Stimulated activated CD4-positive, alpha-beta T cell treated with anti-CD3 and anti-CD28 coated beads, Interleukin-1b, Interleukin-23, amount 100 ng/mL, for 48 hours (primary cell): ENCODE measurements around the gene MOCS1.

Source experiments
- DNase-seq: peaks from one replicate; pipeline ENCODE4 v3.0.0-alpha.2; 2020

The MOCS1 gene

DNA sequence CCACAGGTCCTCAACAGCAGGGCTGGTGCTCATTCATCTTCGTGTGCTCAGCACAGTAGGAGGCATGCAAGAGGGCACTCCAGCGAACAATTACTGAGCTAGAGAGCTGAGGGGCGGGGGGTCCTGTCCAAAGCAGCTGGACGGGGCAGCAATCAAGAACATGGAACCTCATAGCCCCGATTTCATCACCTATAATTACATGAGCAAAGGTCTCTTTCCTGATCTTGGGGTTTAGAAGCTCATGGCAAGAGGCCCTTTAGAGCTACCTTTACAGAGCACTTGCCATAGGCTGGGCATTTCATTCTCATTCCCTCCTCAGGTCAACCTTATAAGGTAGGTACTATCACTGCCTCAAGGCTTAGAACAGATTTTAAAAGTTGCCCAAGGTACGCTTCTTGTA lies 10.4 kb downstream of the MOCS1 start:
- DNase-seq, result no peak

DNA sequence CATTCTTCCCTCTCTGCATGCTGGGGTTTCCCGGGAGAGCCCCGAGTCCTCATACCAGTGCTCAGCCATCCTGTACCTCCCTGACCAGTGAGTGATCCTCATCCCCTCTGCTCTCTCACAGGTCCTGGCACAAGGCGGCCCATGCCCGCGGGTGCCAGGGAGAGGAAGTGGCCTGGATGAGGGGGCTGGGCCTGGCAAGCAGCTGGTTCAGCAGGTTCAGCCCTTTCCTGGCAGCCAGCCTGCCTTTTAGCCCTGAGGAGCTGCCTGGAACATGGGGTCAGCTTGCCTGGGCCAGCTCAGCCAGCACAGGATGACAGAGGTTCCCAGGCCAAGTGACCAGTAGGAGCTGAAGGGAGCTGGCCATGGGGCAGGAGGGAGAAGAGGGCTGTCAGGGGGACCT lies 10.9 kb downstream of the MOCS1 start:
- DNase-seq, result no peak

DNA sequence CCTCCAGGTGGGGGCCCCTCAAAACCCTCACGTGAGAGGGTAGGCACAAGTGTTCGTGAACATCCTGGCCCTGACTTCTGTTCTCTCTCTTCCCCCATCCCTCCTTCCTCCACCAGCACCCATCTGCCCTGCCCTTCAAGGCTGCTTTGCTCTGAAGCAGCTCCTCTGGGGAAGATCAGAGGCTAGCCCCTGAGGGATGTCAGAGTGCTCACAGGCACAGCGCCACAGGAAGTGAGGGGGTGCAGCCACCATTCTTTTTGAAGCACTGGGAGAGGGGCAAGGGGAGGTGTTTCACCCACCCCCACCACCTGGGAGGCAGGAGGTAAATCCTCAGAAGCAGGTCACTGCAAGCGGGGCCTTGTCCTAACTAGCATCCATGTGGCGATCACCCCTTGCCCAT lies 11.4 kb downstream of the MOCS1 start:
- DNase-seq, result no peak

DNA sequence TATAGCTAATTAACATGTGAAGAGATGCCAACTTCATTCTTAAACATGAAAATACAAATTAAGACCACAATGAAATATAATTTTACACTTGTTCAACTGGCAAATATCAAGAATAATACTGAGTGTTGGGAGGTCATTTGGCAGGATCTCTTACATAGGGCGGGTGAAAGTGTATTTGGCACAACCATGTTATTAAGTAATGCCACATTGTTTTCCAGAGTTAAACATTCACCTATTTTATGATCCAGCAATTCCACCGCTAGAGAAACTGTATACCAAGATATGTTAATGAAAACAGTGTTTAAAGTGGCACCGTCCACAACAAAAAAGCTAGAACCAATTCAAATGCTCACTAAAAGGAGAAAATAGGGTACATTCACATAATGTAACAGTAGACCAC lies 14.1 kb downstream of the MOCS1 start:
- no peak for DNase-seq

DNA sequence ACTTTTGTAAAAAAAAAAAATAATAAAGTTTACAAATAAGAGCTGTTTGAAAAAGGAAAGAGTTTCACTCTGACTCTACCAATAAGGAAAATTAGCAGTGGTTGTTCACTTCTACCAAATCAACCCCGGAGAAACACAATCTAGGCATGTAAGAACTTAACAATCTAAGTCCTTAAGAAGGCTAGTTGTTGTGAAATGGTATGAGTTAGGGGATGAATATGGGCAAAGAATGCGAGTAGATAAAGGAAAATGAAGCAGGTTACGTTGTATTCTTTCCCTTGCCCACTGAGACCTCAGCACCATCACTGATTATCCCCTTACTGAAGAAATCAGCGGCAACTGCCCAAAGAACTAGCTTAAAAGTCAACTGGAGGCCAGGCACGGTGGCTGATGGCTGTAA lies 15.4 kb downstream of the MOCS1 start:
- DNase-seq, result no peak

DNA sequence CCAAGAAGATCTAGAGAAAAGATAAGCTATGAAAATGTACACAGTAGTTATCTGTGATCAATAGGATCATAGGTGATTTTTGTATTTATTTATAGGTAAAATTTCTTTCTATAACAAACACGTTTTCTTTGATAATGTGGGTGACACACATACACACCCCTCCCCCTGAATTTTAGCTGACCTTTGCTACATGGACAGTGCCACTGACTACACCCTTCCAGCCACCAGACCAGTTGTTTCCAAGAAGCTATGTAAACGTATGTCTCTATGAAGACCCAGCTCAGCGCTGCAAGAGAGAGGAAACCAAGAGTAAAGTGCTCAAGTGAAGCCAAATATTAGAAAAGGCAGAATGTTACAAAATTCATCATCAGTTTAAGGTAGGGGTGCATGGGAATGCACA lies 16.3 kb downstream of the MOCS1 start:
- no peak for DNase-seq

DNA sequence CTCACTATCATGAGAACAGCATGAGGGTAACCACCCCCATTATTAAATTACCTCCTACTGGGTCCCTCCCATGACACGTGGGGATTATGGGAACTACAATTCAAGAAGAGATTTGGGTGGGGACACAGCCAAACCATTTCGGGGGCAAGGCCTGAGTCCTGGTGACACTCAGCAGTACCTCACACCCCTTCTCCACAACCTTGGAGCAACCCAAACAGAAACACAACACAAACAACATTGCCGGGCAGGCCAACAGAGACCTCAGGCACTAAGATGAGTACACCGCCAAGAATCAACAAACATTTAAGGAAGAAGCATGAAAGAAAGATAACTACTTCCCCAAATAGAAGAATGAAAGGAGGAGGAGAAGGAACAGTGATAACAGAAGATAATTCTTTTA lies 16.9 kb downstream of the MOCS1 start:
- DNase-seq, result no peak

DNA sequence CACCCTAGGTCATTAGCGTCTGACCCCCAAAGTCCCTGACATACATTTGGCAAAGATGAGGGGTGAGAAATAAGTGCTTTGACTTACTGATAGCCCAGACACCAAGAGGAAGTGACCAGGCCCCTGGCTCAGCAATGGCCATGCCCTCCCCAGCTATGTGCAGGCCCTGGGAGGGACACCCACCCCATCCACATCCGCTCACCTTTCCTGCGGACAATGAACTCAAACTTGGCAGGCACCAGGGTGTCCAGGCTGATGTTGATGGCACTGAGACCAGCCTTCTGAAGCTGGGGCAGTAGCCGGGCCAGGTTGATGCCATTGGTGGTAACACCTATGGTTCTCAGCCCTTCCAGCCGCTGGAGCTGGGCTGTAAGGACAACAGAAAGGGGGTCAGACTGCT lies 18.4 kb downstream of the MOCS1 start:
- DNase-seq, result no peak

DNA sequence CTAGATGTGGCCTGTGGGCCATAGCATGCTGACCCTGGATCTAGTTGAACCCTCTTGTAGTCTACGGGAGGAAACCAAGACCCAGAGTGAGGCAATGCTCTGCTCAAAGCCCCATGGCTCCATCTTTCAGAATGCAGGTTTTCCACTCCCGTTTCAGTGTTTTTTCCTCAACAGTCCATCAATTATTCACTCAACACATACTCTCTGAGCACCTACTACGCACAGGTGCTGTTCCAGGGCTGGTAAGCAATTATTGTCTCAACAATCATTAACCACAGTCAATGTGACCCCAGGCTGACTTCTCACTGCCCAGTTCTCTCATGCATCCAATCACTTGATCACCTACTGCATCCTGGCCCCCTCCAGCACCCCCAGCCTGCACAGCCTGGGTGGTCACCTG lies 20.0 kb downstream of the MOCS1 start:
- no peak for DNase-seq

DNA sequence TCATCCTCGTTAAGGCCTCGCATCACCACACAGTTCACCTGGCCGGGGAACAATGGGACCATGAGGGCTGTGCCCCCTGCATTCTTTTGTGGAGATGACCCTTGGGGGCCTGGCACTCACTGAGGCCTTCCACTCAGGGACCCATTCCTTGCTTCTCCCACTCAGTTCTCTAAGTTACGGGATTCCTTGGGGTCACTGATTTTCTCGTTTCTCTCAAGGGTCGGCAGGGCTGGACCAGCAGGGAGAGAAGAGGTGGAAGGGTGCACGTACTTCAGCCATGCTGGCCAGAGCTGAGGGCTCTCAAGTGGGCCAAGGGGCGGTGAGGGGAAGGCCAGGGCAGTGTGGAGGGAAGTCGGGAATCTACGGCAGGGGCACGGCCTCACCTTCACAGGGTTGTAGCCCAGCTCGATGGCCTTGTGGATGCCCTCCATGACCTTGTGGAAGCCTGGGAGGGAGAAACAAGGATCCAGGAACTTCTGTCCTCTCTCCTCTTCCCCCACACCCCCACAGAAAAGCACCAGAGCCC lies 20.8 kb downstream of the MOCS1 start:
- no peak for DNase-seq

DNA sequence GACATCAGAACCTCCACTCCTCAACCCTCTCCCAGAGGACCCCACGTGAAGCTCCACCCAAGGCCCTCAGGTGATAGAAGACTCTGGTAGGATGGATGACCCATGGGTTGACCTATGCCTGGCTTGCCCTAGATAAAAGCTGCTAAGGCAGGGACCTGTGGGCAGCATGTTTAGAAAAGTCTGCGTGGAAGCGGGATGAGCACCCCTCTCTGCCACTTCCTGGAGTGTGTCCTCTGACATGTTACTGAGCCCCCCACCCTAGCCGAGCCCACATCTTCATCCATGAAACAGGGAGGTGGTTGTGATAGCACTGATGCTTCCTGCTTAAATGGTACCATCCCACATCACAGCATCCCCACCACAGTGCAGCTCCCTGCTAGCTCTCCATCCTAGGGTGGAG lies 21.8 kb downstream of the MOCS1 start:
- DNase-seq, result no peak

DNA sequence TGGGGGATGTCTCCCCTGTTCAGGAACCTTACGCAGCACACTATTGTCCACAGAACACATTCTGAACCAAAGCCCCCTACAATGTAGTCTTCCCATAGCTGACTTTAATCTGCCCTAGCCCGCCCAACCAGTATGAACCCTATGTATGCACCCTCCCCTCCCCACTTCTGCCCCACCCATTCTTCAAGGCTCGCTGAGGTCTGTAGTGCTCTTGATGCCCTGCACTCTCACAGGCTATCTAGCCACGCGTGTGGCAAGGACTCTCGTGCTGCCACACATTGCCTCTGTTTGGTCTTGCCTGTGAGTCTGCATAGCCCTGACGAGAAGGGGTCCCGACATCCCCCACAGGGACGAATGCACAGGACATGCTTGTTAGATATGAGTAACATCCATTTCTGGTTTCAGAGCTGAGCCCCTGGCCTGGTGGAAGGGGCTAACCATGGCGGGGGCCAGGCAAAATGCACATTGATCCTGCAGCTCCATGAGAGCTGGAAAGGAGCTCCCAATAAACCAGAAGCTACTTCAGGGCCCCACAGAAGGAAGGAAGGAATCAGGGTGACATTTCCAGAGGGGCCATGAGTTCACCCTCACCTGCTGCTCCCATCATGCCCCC lies 22.6 kb downstream of the MOCS1 start:
- DNase-seq, result no peak

DNA sequence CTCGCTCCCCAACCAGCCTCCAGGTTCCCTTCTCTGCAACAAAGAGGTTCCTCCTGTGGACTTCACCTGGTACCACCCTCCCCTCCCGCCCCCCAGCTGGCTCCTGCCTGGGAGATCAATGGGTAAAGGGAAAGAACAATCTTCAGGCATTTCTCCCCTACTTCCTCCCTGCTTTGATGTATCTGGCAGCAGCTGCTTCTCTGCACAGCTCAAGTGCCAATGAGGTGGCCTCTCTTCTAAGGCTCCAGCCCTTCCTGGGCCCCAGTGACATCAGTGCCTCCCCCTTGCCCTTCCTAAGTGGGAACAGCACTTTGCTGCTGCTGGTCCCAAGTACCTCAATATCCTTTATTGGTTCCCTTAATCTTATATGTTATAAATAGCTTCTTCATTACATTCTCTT lies 23.5 kb downstream of the MOCS1 start:
- no peak for DNase-seq

DNA sequence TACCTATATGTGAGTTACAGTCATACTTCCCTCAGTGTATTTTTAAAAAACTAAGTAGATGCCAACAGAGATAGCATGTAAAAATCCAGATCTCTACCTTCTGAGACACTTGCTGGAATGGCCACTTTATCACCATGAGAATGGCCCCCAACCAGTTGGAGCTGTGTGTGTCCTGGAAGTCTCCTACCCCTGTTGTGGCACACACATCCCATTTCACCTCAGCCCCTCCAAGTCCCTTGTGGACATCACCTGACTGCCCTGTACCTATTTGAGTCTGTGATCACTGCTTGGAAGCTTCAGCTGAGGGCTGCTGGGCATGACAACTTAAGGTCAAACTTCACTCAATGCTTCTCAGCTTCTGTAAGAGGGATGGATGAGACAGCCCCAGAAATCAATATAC lies 24.1 kb downstream of the MOCS1 start:
- no peak for DNase-seq

DNA sequence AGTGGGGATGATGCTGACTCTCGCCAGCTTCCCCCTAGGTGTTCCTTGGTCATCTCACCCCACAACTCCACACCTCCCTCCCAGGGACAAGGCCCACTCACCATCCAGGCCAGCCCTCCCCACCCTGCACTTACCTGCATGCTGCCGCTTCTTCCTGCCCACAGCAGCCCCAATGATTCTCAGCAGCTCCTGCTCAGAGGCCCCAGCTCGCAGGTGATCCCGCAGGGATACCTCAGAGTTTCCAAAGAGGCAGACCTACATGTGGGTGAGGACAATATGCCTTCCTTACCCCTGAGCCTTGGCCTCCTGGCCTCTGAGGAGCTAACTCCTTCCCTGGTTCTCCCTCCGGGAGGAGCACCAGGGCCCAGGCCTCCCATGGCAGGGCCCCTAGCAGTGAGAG lies 24.6 kb downstream of the MOCS1 start:
- no peak for DNase-seq

DNA sequence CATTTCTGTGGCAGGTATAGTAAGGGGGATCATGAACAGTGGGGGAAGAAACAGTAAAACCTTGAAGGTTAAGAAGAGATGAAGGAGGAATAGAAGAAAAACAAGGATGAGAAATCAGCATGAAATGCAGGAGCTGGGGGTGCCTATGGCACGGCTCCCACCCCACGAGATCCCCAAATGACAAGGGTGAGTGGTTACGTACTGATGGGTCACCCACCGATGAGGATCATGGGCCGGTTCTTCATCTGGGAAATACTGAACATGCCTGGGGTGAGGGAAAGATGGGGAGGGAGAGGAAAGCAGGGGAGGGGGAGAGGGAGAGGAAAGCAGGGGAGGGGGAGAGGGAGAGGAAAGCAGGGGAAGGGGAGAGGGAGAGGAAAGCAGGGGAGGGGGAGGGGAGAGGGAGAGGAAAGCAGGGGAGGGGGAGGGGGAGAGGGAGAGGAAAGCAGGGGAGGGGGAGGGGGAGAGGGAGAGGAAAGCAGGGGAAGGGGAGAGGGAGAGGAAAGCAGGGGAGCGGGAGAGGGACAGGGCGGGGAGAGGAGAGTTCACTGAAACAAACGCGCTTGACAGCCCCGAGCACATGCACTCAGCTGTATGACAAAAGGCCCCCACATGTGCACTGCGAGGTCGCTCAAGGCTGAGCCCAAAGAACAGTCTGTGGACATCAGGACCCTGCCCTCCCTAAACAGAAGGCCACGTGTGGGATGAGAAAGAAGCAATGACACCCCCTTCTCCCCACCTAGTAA lies 25.3 kb downstream of the MOCS1 start:
- no peak for DNase-seq

DNA sequence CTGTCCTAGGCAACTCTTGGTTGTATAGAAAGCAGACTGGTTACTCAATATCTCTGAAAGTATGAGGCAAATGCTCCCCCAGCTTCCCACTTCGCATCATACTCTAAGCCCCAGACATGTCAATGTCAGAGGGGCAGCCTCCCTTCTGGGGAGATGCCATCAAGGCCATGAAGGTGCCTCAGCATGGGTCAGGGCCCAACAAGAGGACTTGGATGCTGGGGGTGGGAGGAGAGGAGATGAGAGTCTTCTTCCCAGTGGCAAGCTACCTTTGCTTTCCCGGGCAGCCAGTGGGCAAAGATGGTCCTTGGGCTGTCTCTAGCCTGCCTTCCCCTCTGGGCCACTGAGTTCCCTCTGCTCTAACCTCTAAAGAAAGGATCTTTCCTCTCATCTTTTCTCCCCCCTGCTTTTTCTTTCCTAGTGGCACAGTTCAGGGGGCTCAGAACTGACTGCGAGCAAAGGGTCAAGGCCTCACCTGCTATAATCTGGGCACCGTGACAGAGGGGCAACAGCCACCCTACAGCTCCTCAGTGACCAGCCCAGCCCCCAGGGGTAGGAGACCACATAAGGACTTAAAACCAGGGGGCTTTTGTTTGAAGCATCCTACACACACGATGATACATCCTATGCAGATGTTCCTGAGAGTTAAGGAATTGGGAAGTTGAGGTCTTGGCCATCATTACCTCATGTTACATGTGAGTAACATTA lies 26.2 kb downstream of the MOCS1 start:
- DNase-seq, result no peak

DNA sequence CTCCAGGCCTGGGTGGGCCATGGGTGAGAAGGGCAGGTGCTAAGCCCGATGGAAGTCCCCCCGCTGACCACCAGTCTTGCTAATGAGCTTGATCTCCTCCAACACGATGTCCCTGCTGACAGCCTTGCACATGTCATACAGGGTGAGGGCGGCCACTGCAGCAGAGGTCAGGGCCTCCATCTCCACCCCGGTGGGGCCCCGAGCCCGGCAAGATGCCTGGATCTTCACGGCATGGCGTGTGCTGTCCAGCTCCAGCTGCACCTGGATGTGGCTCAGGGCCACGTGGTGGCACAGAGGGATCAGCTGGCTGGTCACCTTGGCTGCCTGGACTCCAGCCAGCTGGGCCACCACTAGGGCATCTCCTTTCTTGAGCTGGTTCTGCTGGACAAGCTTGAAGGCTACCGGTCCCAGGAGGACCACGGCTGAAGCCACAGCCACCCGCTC lies 27.9 kb downstream of the MOCS1 start:
- no peak for DNase-seq

DNA sequence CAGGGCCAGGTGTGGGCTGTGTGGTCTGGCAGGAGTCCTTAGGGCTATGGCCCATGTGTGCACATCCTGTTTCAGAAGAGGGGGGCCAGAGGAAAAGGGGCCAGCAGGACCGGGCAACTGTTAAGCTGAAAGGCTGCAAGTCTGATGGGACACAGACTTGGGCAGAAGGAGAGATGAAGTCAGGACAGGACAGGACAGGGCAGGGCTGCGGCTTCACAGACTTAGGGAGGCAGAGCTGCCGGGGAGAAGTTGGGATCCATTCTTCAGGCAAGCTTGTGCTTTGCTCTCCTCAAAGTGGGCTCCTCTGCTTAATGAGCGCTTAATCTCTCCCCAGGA lies 28.7 kb downstream of the MOCS1 start:
- DNase-seq, result no peak

DNA sequence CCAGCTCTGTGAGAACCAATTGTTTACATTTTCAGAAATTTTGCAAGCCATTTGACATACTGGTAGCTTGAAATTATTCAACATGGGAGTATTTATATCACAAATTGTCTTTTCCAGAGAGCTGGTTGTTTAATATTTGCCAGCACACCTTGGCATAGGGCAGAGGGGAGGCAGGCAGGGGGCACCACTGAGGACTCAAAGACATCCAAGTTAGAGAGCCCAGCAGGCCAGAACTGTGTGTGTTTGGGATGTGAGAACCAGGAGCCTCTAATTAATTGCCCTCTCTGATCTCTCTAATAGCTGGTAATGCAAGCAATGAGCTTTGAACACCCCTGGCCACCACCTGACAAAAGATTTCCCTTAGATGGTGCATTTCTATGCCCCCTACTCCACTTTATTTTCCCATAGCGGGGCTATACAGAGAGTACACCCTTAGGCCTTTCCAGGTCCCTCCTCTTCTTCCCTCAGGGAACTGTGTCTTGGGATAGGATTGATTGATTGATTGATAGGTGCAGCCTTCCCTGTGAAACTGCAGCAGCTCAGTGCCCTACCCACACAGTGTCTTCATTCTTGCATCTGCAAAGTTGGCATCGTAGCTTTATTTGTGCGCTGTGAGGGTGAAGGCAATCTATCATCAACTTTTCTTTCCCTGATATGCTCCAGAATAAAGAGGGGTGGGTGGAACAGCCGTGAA lies 29.2 kb downstream of the MOCS1 start:
- DNase-seq, result no peak

DNA sequence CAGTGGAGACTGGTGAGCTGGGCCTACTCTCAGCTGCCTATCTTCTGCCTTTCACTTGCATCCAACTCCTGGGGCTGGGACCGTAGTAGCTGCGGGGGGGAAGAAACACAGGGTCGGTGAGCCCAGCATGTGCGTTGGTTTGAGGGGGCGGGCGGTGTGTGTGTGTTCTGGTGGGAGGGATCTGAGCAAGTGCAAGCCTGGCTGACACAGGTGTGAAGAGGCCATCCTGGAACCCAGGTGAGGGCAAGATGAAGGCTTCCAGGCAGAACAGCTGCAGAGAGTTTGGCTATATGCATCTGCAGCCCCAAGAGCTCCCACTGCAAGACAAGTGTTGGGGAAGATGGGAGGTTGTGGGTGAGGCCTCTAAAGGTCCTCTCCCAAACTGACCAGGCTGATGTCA lies 30.6 kb downstream of the MOCS1 start:
- DNase-seq, result no peak

DNA sequence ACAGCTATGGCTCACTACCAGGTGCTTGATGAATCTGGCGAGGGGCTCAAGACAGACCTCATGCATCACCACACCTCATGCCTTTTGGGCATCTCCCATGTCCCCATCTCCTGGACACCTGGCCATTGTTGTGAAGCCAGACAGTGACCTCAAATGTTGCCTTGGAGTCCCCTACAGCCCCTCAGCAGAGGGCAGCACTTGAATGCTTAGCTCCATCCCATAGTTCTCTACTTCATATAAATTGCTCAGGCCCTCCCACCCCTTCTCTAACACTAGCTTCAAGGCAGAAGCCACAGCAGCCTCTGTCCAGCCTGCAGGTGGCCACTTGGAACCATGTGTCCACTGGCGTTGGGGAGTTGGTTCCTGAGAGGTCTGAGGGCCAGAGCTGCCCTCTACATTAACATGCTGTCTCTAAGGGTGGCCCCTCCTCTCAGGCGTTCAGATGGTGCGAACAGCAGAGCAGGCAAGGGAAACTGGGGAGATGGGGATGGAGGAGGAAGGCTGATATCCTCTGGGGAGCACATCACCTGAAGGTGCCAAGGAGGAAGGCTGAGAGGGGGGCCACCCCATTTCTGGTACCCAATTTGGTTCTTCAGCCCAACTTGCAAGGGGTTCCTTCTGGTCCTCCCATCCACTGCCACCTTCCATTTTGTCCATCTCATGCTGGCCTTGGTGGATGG lies 31.3 kb downstream of the MOCS1 start:
- no peak for DNase-seq

DNA sequence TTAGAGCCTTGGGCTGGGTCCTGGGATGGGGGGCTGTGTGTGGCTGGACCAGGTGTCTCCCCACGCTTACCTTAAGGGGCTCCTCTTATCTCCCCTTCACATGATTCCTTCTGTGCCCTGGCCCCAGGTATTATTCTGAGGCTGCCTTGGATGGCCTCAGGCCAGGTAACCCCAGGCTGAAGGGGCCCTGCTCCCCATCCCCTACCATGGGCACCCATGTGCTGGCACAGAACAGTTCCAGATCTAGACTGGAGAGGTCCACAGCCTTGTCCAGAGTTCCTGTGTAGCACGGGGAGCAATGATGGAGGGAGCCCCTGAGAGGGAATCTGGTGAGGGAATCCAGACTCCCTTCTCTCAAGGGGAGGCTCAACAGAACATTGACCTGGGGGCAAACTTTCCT lies 32.1 kb downstream of the MOCS1 start:
- DNase-seq, result no peak
